Peyer's patch (tissue), 4 donors: Measurements from ENCODE around the gene CA5A. TPM values are rescaled to one million over a fixed set of nuclear protein-coding genes. Genes with fewer than 3 reads are reported as not detected.

Experiments
- DNase-seq, 3 donors: peaks; one replicate each; pipeline ENCODE4 v3.0.0-alpha.2; 2017 to 2019
- H3K27ac ChIP-seq, 4 donors: fragments of 200-600 bp; sonication (generic); one replicate each; pipeline ENCODE4 v1.5.1; 2016 to 2019
- H3K27me3 ChIP-seq, 2 donors: fragments of 200-600 bp; sonication (generic); one replicate each; pipeline ENCODE4 v1.5.1; 2019
- H3K36me3 ChIP-seq, 3 donors: fragments of 200-600 bp; sonication (generic); one replicate each; pipeline ENCODE4 v1.5.1; 2016 to 2019
- H3K4me1 ChIP-seq, 4 donors: fragments of 200-600 bp; sonication (generic); one replicate each; pipeline ENCODE4 v1.5.1; 2016 to 2019
- H3K4me3 ChIP-seq, 4 donors: fragments of 200-600 bp; sonication (generic); 1 replicate in 3 of 4; 2 replicates in 1 of 4; pipeline ENCODE4 v1.5.1; 2016 to 2019; ENCODE audit warnings: mild to moderate bottlenecking in 1 of 4
- H3K9me3 ChIP-seq, 4 donors: fragments of 200-600 bp; sonication (generic); one replicate each; pipeline ENCODE4 v1.5.1; 2016 to 2019; ENCODE audit warnings: mild to moderate bottlenecking in 1 of 4
- POLR2A ChIP-seq, 2 donors: fragments of 450-650 bp; IDR thresholded peaks; one replicate each; pipeline ENCODE4 v1.5.1; 2017; ENCODE audit warnings: antibody characterized with exemption in 2 of 2, mild to moderate bottlenecking in 2 of 2, moderate library complexity in 2 of 2
- total RNA-seq, 4 donors: library from RNA; depleted of rRNA; stranded (reverse); fragments of >200 nt; gene quantifications; one replicate each; pipeline ENCODE4 v1.1.0, GENCODE V29; 2016
- TF ChIP-seq, protein P1 (sequence below), 6 experiments: fragments of 450-650 bp in 4 of 6; fragments of 200-600 bp in 2 of 6; sonication (generic) in 1 of 6; IDR thresholded peaks; one replicate each; pipeline ENCODE4 v1.5.1; 2017 to 2019; ENCODE audit warnings: antibody characterized with exemption in 6 of 6, mild to moderate bottlenecking in 3 of 6, moderate library complexity in 1 of 6

The CA5A gene
- total RNA-seq, 4 donors from 2014 or later = not detected

GRCh38 chr16:87921236-87921773, 15.0 kb downstream of the CA5A start:
- no peak overlapping the region for H3K27ac ChIP-seq

DNA sequence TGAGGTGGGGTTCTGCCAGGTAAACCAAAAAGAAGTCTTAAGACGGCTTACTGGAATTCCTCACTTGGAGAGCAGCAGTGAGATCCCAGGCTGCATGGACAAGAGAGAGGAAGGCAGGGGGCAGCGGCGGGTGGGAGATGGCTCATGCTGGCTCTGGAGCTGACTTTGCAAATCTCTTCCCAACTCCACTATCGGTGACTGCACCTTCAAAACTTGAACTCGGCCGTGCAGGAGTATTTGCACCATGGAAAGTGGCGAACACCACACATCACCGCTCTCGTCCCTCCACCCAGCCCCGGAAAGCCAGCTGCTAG, 16.7 kb downstream of the CA5A start:
- no peaks in the 10 kb centered on the region for H3K27me3 ChIP-seq
- H3K27ac ChIP-seq = no peak overlapping the region
- H3K4me3 ChIP-seq = no peak overlapping the region
- no peaks in the 10 kb centered on the region for H3K36me3 ChIP-seq
- DNase-seq = no peak
- peaks cover 0 to 2% (median 0%) of the 10 kb centered on the region in 4 donors for H3K4me1 ChIP-seq
- TF ChIP-seq, protein P1, sequence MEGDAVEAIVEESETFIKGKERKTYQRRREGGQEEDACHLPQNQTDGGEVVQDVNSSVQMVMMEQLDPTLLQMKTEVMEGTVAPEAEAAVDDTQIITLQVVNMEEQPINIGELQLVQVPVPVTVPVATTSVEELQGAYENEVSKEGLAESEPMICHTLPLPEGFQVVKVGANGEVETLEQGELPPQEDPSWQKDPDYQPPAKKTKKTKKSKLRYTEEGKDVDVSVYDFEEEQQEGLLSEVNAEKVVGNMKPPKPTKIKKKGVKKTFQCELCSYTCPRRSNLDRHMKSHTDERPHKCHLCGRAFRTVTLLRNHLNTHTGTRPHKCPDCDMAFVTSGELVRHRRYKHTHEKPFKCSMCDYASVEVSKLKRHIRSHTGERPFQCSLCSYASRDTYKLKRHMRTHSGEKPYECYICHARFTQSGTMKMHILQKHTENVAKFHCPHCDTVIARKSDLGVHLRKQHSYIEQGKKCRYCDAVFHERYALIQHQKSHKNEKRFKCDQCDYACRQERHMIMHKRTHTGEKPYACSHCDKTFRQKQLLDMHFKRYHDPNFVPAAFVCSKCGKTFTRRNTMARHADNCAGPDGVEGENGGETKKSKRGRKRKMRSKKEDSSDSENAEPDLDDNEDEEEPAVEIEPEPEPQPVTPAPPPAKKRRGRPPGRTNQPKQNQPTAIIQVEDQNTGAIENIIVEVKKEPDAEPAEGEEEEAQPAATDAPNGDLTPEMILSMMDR (IDR thresholded peaks at IDR 0.05) = no peak
- no peak for TF ChIP-seq POLR2A (IDR thresholded peaks at IDR 0.05)
- no peaks in the 10 kb centered on the region for H3K9me3 ChIP-seq

More at GRCh38 chr16:87921236-87921773, 15.0 kb downstream of the CA5A start:
- Histone ChIP-seq H3K4me1 (peaks cover 0 to 9% (median 0%) of the 10 kb centered on the region in 4 donors), H3K36me3 (no peaks in the 10 kb centered on the region), H3K4me3 (no peak overlapping the region), H3K9me3 (no peaks in the 10 kb centered on the region), H3K27me3 (no peaks in the 10 kb centered on the region)
- DNase-seq = no peak
- TF ChIP-seq, protein P1 (IDR thresholded peaks at IDR 0.05) = no peak
- TF ChIP-seq POLR2A (IDR thresholded peaks at IDR 0.05) = no peak

- DNase-seq = no peak
- TF ChIP-seq, protein P1 (IDR thresholded peaks at IDR 0.05) = no peak
- no peak for TF ChIP-seq POLR2A (IDR thresholded peaks at IDR 0.05)
- Histone ChIP-seq H3K4me3 (no peak overlapping the region), H3K27me3 (no peaks in the 10 kb centered on the region), H3K27ac (no peak overlapping the region), H3K4me1 (no peaks in the 10 kb centered on the region), H3K9me3 (no peaks in the 10 kb centered on the region), H3K36me3 (no peaks in the 10 kb centered on the region)
Measured at GRCh38 chr16:87918866-87919680, 17.3 kb downstream of the CA5A start.

DNA sequence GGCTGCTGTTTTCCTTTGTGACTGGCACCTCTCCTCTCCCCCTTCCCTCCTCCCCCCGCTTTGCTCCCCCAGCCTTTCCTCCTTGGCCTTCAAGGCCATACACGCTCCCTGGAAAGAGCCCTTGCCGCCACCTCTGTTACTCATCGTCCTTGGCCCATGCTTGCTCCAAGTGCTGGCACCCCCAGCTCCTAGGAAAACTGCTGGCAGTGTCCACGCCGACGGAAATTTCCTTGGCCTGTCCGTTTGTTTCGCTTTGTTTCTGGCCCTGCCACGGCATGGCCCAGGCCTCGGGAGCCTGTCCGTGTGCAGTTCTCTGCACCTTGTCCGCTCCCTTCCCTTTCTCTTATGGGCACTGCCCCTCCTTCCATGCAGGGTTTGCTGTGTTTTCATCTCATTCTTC, 18.0 kb downstream of the CA5A start:
- H3K36me3 ChIP-seq = no peaks in the 10 kb centered on the region
- no peaks in the 10 kb centered on the region for H3K4me1 ChIP-seq
- no peak overlapping the region for H3K27ac ChIP-seq
- H3K9me3 ChIP-seq = no peaks in the 10 kb centered on the region
- DNase-seq = no peak
- H3K4me3 ChIP-seq = no peak overlapping the region
- TF ChIP-seq, protein P1 (IDR thresholded peaks at IDR 0.05) = no peak
- TF ChIP-seq POLR2A (IDR thresholded peaks at IDR 0.05) = no peak
- no peaks in the 10 kb centered on the region for H3K27me3 ChIP-seq

- no peak for TF ChIP-seq POLR2A (IDR thresholded peaks at IDR 0.05)
- TF ChIP-seq, protein P1 (IDR thresholded peaks at IDR 0.05) = no peak
- Histone ChIP-seq H3K27ac (no peak overlapping the region), H3K36me3 (no peaks in the 10 kb centered on the region), H3K4me1 (no peaks in the 10 kb centered on the region), H3K27me3 (no peaks in the 10 kb centered on the region), H3K4me3 (no peak overlapping the region), H3K9me3 (no peaks in the 10 kb centered on the region)
- no peak for DNase-seq
Measured at GRCh38 chr16:87917503-87917902, 18.8 kb downstream of the CA5A start.
